CD4-positive, alpha-beta memory T cell (primary cell): Measurements from ENCODE around the gene CCNL1. TPM values are rescaled to one million over a fixed set of nuclear protein-coding genes. Genes with fewer than 3 reads are reported as not detected.
A peak's percentile ranks its signal among the peaks of the same experiment; 100 is the strongest.

Experiments used
- CTCF ChIA-PET: fragments of 350-600 bp; sonication (Branson Sonifier 250); formaldehyde crosslinking; loops from one replicate; lab custom pipeline; 2021; ENCODE audit warnings: inconsistent platforms; ENCODE audit not compliant: partially characterized antibody; lab: Charles Lee
- POLR2A ChIA-PET: fragments of 350-600 bp; sonication (Branson Sonifier 250); formaldehyde crosslinking; loops from one replicate; lab custom pipeline; 2021; ENCODE audit not compliant: partially characterized antibody; lab: Charles Lee
- DNase-seq, 5 donors: peaks; one replicate each; pipeline versions ENCODE4 v3.0.0 to v3.0.0-alpha.2; 2020 to 2022; ENCODE audit warnings: mixed read lengths in 1 of 5
- H3K27ac ChIP-seq: one replicate; pipeline ENCODE4 v1.7.0; 2013; ENCODE audit warnings: low read depth, low read length
- H3K27me3 ChIP-seq: 2 replicates; pipeline ENCODE4 v1.7.0; 2013; ENCODE audit warnings: mild to moderate bottlenecking, low read length, moderate library complexity; ENCODE audit not compliant: insufficient read depth
- H3K36me3 ChIP-seq: 2 replicates; pipeline ENCODE4 v1.7.0; 2013; ENCODE audit warnings: mild to moderate bottlenecking, low read length, moderate library complexity; ENCODE audit not compliant: insufficient read depth
- H3K4me1 ChIP-seq: 2 replicates; pipeline ENCODE4 v1.7.0; 2013; ENCODE audit warnings: mild to moderate bottlenecking, low read length, moderate library complexity; ENCODE audit not compliant: insufficient read depth
- H3K4me3 ChIP-seq, 2 donors: one replicate each; pipeline ENCODE4 v1.7.0; 2013; ENCODE audit warnings: low read length in 2 of 2, mild to moderate bottlenecking in 1 of 2
- H3K9me3 ChIP-seq, 2 donors: one replicate each; pipeline ENCODE4 v1.7.0; 2013; ENCODE audit warnings: low read length in 2 of 2, control low read depth in 1 of 2; ENCODE audit not compliant: control insufficient read depth in 1 of 2
- H3K27ac Mint-ChIP-seq, 7 donors: one replicate each; pipeline ENCODE4 v1.8.0; 2020 to 2021; ENCODE audit warnings: mixed read lengths in 7 of 7, mild to moderate bottlenecking in 6 of 7, inconsistent platforms in 3 of 7, moderate library complexity in 3 of 7
- H3K27me3 Mint-ChIP-seq, 2 donors: one replicate each; pipeline ENCODE4 v1.8.0; 2020 to 2021; ENCODE audit warnings: mixed read lengths in 2 of 2
- H3K36me3 Mint-ChIP-seq, 2 donors: one replicate each; pipeline ENCODE4 v1.8.0; 2020 to 2021; ENCODE audit warnings: mixed read lengths in 2 of 2, inconsistent platforms in 1 of 2, mild to moderate bottlenecking in 1 of 2
- H3K4me1 Mint-ChIP-seq, 4 donors: one replicate each; pipeline ENCODE4 v1.8.0; 2020 to 2021; ENCODE audit warnings: mixed read lengths in 4 of 4, mild to moderate bottlenecking in 1 of 4
- H3K4me3 Mint-ChIP-seq, 8 donors: one replicate each; pipeline ENCODE4 v1.8.0; 2020 to 2021; ENCODE audit warnings: mixed read lengths in 8 of 8, mild to moderate bottlenecking in 7 of 8, moderate library complexity in 6 of 8, inconsistent platforms in 3 of 8
- H3K9me3 Mint-ChIP-seq, 8 donors: one replicate each; pipeline ENCODE4 v1.8.0; 2020 to 2021; ENCODE audit warnings: mixed read lengths in 8 of 8, mild to moderate bottlenecking in 5 of 8, inconsistent platforms in 3 of 8, moderate library complexity in 1 of 8
- intact Hi-C: fragments of 100-400 bp; cut with micrococcal nuclease; formaldehyde crosslinking; loops from one replicate; pipeline ENCODE4 v1.15.1; 2023
- polyA plus RNA-seq, 2 donors: library from polyadenylated mRNA; unstranded; fragments of 300-500 nt; fragmentation: Illumina TruSeq; gene quantifications; one replicate each; pipeline ENCODE4 v1.2.3, GENCODE V29; 2021
- total RNA-seq, 2 experiments: library from RNA; stranded (reverse); gene quantifications; one replicate each; pipeline ENCODE4 v1.2.3, GENCODE V29; 2021

Gene CCNL1
- total and polyA plus RNA-seq, 4 experiments from 2014 or later = 62.7 to 330 (median 198) TPM

- ChIA-PET POLR2A (no interaction called here), CTCF (interaction anchor here (2.2 to 20.1 kb wide), 2 partner anchors 11 to 34 kb away, joined by 9 to 346 read pairs; no protein-coding TSS in a partner anchor)
- intact Hi-C loops = no loop called here
- H3K9me3 Mint-ChIP-seq = no peaks in the 10 kb centered on the region
- H3K27ac Mint-ChIP-seq = no peak overlapping the region
- no peaks in the 10 kb centered on the region for H3K36me3 ChIP-seq
- peaks cover 24% of the 10 kb centered on the region for H3K4me1 ChIP-seq
- no peak overlapping the region for H3K4me3 ChIP-seq
- DNase-seq = no peak
- H3K9me3 ChIP-seq = no peaks in the 10 kb centered on the region
- H3K4me3 Mint-ChIP-seq = no peak overlapping the region
- peaks cover 15 to 34% (median 21%) of the 10 kb centered on the region in 4 donors for H3K4me1 Mint-ChIP-seq
- peaks cover 0 to 4% of the 10 kb centered on the region in 2 donors for H3K36me3 Mint-ChIP-seq
- no peaks in the 10 kb centered on the region for H3K27me3 ChIP-seq
- H3K27ac ChIP-seq = no peak overlapping the region
- H3K27me3 Mint-ChIP-seq = no peaks in the 10 kb centered on the region
Observed at GRCh38 chr3:157100096-157100477, 59.9 kb downstream of the CCNL1 start.

- intact Hi-C loops = no loop called here
- H3K36me3 Mint-ChIP-seq = peaks cover 0 to 4% of the 10 kb centered on the region in 2 donors
- H3K27me3 Mint-ChIP-seq = no peaks in the 10 kb centered on the region
- peaks cover 11 to 29% (median 17%) of the 10 kb centered on the region in 4 donors for H3K4me1 Mint-ChIP-seq
- Histone ChIP-seq H3K27me3 (no peaks in the 10 kb centered on the region), H3K4me3 (no peak overlapping the region), H3K27ac (no peak overlapping the region), H3K9me3 (no peaks in the 10 kb centered on the region), H3K4me1 (peaks cover 19% of the 10 kb centered on the region), H3K36me3 (no peaks in the 10 kb centered on the region)
- H3K4me3 Mint-ChIP-seq = no peak overlapping the region
- ChIA-PET POLR2A (interaction anchor here (0.5 to 2.1 kb wide), 2 partner anchors 10 to 73 kb away, joined by 3 to 11 read pairs; no protein-coding TSS in a partner anchor), CTCF (interaction anchor here (1.1 to 20.1 kb wide), 3 partner anchors 11 to 35 kb away, joined by 4 to 346 read pairs (median 9); no protein-coding TSS in a partner anchor)
- H3K27ac Mint-ChIP-seq = peak overlapping the region in 1 of 7 donors; percentile 15
- no peak for DNase-seq
- no peaks in the 10 kb centered on the region for H3K9me3 Mint-ChIP-seq
Observed at GRCh38 chr3:157099326-157100095, 60.4 kb downstream of the CCNL1 start.

- Mint-ChIP-seq H3K27me3 (no peaks in the 10 kb centered on the region), H3K36me3 (peaks cover 0 to 4% of the 10 kb centered on the region in 2 donors), H3K27ac (no peak overlapping the region), H3K4me1 (peaks cover 7 to 22% (median 11%) of the 10 kb centered on the region in 4 donors), H3K9me3 (no peaks in the 10 kb centered on the region), H3K4me3 (no peak overlapping the region)
- ChIA-PET CTCF (interaction anchor here (1.1 to 20.1 kb wide), 3 partner anchors 10 to 35 kb away, joined by 4 to 346 read pairs (median 9); no protein-coding TSS in a partner anchor), POLR2A (interaction anchor here (0.5 to 2.1 kb wide), 2 partner anchors 9 to 72 kb away, joined by 3 to 11 read pairs; no protein-coding TSS in a partner anchor)
- DNase-seq = no peak
- Histone ChIP-seq H3K27ac (no peak overlapping the region), H3K36me3 (no peaks in the 10 kb centered on the region), H3K27me3 (no peaks in the 10 kb centered on the region), H3K4me3 (no peak overlapping the region), H3K4me1 (peaks cover 12% of the 10 kb centered on the region), H3K9me3 (no peaks in the 10 kb centered on the region)
- intact Hi-C loops = no loop called here
Observed at GRCh38 chr3:157098823-157099185, 61.1 kb downstream of the CCNL1 start.

GRCh38 chr3:157098121-157098822 is 61.7 kb downstream of the CCNL1 start:
- Histone ChIP-seq H3K9me3 (no peaks in the 10 kb centered on the region), H3K4me1 (peaks cover 7% of the 10 kb centered on the region), H3K27me3 (no peaks in the 10 kb centered on the region), H3K4me3 (no peak overlapping the region), H3K27ac (no peak overlapping the region), H3K36me3 (no peaks in the 10 kb centered on the region)
- ChIA-PET POLR2A (interaction anchor here (2.1 kb wide), 1 partner anchor 9 kb away, joined by 11 read pairs; no protein-coding TSS in a partner anchor), CTCF (interaction anchor here (1.1 to 20.1 kb wide), 3 partner anchors 9 to 36 kb away, joined by 4 to 346 read pairs (median 9); no protein-coding TSS in a partner anchor)
- intact Hi-C loops = no loop called here
- Mint-ChIP-seq H3K27me3 (no peaks in the 10 kb centered on the region), H3K4me3 (no peak overlapping the region), H3K9me3 (no peaks in the 10 kb centered on the region), H3K36me3 (peaks cover 0 to 4% of the 10 kb centered on the region in 2 donors), H3K27ac (peak overlapping the region in 2 of 7 donors; percentile 37 to 44), H3K4me1 (peaks cover 3 to 18% (median 7%) of the 10 kb centered on the region in 4 donors)
- DNase-seq = no peak
